Brain pericyte (primary cell): Measurements from ENCODE around the gene MCF2L2.

Source experiments
- DNase-seq: peaks from one replicate; pipeline ENCODE4 v3.0.0-alpha.2; 2012; ENCODE audit warnings: low read depth, low spot score

MCF2L2 gene

GRCh38 chr3:183266454-183266853 lies 162.0 kb downstream of the MCF2L2 start:
- DNase-seq = no peak

GRCh38 chr3:183265834-183266417 lies 162.5 kb downstream of the MCF2L2 start:
- DNase-seq = peak; percentile 73

DNA sequence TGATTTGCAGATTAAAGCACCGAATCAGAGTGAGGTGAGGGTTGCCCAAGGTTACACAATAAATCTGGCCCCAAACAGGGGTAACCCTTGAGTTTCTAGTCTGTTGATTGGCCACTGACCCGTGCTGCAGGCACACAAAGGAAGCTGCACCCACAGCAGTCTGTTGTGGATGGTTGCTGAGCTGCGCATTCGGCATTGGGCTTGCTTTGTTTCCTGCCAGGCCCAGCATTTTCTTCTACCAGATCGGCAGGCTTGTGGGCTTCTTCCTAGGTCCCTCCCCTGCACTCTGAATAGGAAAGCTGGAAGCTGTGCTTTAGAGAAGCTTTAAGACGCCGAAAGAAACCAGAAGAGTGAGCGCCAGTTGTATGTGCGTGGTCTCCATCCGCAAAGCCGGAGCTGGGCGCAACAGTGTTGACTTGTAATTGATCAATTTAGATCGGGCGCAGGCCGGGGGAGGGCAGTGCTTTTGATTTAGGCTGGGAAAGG lies 163.2 kb downstream of the MCF2L2 start:
- DNase-seq = no peak

GRCh38 chr3:183264268-183264667 lies 164.2 kb downstream of the MCF2L2 start:
- no peak for DNase-seq

DNA sequence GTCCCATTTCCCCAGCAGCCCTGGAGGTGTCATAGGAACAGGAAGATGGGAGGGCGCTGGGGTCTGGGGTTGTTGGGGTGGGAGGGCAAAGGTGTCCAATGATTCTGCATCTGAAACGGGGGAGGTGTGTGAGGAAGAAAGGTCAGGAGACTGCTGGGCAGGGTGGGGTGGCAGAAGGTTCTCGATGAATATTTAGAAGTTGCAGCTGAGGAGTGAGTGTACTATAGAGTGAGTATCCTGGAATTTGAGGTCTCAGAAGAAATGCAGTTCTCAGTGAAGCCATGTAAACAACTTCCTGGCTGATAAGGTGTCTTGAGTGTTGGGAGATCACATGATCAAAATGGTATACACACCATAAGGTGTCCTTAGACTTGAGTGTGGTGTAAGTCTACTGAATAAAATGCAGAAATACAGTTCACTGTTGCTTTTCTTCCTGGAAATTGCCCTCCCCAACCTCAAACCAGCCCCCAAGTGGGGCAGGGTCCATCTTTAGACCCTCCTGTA lies 165.5 kb downstream of the MCF2L2 start:
- DNase-seq = no peak

GRCh38 chr3:183261151-183261724 lies 167.2 kb downstream of the MCF2L2 start:
- DNase-seq = no peak

DNA sequence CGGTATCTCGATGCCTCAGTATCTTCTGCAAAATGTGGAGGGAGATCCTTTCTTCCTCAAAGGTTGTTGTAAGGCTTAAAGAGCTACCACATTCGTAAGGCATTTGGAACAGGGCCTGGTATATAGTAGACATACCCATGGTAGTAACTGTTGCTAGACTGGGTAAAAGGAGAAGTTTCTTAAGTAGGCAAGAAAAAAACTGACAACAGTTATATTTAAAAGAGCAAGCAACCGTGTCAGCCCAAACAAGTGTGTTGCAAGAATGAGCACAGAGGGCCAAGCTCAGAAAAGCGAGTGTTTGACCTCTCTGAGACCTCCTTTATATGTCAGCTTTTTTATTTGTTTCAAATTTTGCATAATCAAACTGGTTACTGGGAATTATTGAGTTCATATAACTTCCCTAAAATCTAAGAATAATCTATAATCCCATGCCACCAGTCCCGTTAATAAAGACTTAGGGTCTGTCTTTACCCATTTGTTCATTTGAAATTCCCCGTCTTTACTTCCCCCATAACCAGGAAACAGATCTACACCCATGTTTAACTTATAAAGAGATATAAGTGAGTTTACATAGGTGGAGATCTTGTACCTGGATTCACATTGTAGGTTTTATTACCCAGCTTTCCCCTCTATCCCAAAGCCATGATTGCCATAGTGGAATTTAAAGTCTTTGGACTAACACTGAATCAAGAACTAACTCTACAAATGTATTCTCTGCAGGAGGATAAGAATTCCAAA lies 168.1 kb downstream of the MCF2L2 start:
- DNase-seq = no peak

DNA sequence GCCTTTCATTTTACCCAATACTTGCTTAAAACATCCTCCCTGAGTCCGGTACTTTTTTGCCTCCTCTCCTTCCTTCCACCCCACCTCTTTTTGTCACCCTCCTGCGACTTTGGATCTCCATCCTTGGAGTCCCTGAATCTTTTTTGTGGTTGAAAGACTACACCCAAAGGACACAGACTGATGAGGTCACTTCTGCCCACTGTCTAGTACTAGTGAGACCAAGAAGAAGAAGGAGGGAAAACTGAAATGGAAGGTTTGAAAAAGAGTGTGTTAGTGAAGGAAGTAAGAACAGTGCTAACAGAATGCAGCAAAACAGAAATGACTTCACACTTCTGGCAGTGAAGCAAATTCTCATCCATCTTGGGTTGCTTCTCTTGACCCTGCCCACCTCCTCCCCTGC lies 168.8 kb downstream of the MCF2L2 start:
- no peak for DNase-seq

DNA sequence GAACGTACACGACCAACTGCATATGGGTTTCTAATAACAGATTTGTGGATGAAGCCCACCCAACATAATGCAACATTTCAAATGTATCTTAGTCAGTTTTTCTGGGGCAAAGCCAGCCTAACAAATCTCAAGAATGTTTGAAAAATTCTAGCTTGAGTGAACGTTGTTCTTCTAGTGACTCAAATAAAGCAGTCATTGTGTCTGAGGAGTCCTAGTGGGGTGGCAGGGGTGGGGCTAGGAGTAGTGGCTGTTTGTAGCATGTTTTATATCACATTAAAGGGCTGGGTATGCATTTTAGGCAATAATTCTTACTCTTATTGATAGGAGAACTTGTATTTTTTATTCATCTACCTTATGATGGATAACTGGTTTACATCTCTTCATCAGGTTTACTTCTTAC lies 169.3 kb downstream of the MCF2L2 start:
- no peak for DNase-seq

DNA sequence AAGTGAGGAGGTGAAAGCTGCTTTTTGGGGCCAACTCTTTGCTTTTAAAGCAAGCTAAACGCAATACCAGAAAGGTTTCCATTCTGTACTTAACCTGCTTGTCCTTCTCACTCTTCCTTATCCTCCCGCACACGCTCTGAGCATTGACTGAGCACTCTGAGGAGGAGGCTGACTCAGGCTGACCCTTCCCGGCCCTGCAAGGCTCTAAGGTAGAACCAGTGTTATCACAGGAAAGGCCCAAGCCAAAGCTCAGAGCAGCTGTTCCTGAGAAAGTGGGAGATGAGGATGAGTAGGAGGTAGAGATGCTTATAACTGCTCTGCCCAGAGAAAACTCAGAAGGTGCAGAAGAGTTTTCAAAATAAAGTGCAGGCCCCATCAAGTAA lies 173.1 kb downstream of the MCF2L2 start:
- DNase-seq = no peak

DNA sequence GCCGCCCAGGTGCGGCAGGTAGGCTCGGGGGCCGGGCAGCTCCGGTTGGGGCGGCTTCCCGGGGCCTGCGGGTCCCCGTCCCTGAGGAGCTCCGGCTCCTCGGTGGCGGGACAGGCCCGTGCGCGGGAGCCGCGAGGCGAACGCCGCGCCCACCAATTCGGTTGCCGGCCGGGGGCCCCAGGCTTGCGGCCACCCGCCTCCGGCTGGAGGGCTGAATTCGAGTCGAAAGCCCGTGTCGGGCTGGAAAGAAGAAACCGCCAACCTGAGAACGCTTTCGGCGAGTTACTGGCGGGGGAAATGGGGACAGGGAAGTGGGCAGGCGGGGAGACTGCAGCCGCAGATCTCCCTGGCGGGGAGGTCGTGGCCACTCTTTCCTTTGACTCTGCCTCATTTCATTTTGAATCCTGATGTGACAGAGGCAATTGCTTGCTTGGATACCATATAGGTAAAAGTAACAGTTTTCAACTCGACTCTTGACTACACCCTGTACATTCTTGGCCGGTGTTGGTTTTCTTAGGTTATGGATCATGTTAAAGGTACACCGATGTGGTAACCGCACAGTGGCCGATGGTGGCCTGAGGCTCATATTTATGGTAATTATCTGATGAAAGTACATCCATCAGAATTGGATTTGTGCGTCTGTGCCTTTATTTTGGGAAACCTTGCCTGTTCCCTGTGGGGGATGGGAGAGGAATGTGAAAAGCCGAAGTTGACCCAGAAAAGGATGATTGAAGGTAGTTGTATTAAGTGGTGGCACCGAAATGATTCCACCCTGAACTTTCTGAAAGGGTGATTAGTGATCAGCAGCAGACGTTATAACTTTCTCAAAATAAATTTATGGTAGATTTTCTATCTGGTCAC lies 173.7 kb downstream of the MCF2L2 start:
- no peak for DNase-seq

DNA sequence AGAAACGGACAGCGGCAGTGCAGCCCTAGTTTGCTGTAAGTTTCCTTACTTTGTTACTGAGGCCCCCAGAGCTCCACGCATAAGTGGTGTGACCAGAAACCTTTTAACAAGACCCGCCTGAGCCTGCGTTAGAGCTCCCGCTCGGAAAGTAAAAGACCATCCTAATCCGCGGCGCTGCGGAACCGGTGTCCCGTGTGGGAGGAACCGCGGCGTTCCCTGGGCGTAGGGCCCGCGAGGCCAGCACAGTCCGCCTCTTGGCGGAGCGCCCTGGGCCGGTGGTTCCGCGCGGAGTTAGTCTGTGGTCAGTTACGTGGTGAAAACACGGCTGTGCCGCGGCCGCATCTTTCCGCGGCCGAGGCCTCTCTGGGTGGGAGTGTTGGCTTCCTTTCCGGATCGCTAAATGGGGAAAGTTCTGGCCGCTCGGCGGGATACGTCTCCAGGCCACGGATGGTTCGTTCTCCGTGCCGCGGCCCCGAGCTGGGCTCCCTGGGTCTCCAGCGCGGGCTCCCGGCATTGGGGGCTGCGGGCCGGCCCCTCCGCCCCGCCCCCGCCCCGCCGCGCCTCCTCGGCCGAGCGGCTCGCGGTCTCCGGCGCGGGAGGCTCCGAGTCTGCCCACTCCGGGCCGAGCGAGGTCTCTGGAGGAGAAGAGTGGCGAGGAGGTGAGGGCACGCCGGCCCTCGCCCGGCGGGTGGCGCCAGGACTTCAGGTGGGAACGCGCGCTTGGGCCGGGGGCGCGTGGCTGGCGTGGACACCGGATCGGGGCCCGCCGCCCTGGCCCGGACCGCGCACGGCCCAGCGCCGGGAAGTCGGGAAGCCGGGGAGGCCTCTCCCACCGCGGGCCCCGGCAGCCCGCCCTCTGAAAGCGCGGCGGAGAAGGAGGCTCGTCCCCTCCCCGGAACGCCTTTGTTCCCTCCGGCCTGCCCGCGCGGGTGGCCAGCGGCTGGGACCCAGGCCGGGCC lies 174.6 kb downstream of the MCF2L2 start:
- DNase-seq = no peak

- DNase-seq = no peak
Observed at GRCh38 chr3:183252973-183253527, 175.4 kb downstream of the MCF2L2 start, which contains the start of gene B3GNT5. Gene B3GNT5 (plus strand): TSS chr3:183253253. CDS start chr3:183269799, 16,546 bp downstream.

- DNase-seq = no peak
Observed at GRCh38 chr3:183252118-183252782, 176.2 kb downstream of the MCF2L2 start.

DNA sequence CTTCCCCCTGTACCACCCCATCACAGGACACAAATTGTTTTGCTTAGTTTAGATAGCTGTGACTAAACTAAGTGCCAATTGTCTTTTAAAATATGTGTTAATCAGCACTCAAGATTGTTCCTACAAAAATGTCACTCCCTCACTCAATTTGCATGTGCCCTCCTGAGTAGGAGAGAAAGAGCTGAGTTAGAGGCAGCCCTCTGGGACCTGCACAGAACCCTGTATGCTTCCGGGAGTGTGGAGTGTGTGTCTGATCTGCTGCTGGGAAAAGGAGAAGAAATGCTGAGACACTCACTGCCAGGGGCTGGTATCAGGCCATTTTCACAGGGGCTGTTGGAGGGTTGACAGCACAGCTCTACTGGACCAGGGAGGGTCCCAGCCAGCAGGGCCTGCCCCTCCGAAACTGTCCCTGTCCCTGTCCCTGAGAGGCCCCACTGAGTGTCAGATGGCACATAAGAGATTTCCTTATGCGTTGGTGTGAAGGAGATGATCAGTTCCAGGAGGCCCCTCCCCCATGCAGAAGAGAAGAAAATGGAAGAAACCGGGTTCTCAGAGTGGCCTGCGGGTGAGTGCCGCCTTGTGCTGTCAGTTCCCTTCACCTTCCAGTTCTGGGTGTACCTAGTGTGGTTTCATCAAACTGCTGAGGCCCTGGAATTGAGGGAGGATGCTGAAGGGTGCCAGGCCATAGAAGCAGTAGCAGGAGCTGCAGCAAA lies 179.3 kb downstream of the MCF2L2 start:
- no peak for DNase-seq

- no peak for DNase-seq
Observed at GRCh38 chr3:183247011-183247589, 181.3 kb downstream of the MCF2L2 start.

- no peak for DNase-seq
Observed at GRCh38 chr3:183244981-183245476, 183.4 kb downstream of the MCF2L2 start.

DNA sequence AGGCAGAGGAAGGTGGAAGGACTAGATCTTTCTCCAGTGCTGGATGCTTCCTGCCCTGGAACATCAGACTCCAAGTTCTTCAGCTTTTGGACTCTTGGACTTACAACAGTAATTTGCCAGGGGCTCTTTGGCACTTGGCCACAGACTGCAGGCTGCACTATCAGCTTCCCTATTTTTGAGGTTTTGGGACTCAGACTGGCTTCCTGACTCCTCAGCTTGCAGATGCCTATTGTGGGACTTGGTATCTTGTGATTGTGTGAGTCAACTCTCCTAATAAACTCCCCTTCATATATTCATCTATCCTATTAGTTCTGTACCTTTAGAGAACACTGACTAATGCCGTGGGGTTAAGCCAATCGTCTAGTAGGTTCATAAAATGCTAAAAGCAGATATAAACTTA lies 184.2 kb downstream of the MCF2L2 start:
- no peak for DNase-seq

GRCh38 chr3:183242431-183242830 lies 186.0 kb downstream of the MCF2L2 start:
- no peak for DNase-seq
